Transverse colon (tissue), 4 donors: ENCODE measurements around the gene SIGMAR1. TPM values are rescaled to one million over a fixed set of nuclear protein-coding genes. Genes with fewer than 3 reads are reported as not detected.

Experiments
- DNase-seq: peaks from one replicate; pipeline ENCODE4 v3.0.0-alpha.2; 2019
- H3K27ac ChIP-seq, 4 donors: fragments of 200-600 bp; sonication (generic); 2 replicates each; pipeline ENCODE4 v1.5.1; 2016 to 2018; ENCODE audit warnings: inconsistent platforms in 4 of 4
- H3K27me3 ChIP-seq: fragments of 200-600 bp; sonication (generic); 2 replicates; pipeline ENCODE4 v1.5.1; 2017; ENCODE audit warnings: inconsistent platforms
- H3K36me3 ChIP-seq, 4 donors: fragments of 200-600 bp; sonication (generic); 2 replicates each; pipeline ENCODE4 v1.5.1; 2017 to 2019; ENCODE audit warnings: inconsistent platforms in 4 of 4
- H3K4me1 ChIP-seq, 4 donors: fragments of 200-600 bp; sonication (generic); 2 replicates each; pipeline ENCODE4 v1.5.1; 2017 to 2020; ENCODE audit warnings: inconsistent platforms in 4 of 4
- H3K4me3 ChIP-seq, 4 donors: fragments of 200-600 bp; sonication (generic); 1 replicate in 1 of 4; 2 replicates in 3 of 4; pipeline versions ENCODE4 v1.5.1 to v1.6.1; 2017 to 2019; ENCODE audit warnings: inconsistent platforms in 4 of 4
- H3K9me3 ChIP-seq, 2 donors: fragments of 200-600 bp; sonication (generic); 2 replicates each; pipeline ENCODE4 v1.5.1; 2017 to 2019; ENCODE audit warnings: inconsistent platforms in 2 of 2
- CTCF ChIP-seq, 5 experiments: fragments of 200-600 bp in 3 of 5; fragments of 450-650 bp in 2 of 5; sonication (generic) in 3 of 5; IDR thresholded peaks; 1 replicate in 2 of 5; 2 replicates in 3 of 5; pipeline ENCODE4 v1.5.1; 2016 to 2017; ENCODE audit warnings: antibody characterized with exemption in 5 of 5, inconsistent platforms in 3 of 5, mild to moderate bottlenecking in 2 of 5, moderate library complexity in 1 of 5
- EP300 ChIP-seq: sonication (generic); formaldehyde crosslinking; IDR thresholded peaks from one replicate; pipeline ENCODE4 v1.6.1; 2017; ENCODE audit warnings: antibody characterized with exemption, low read depth
- POLR2A ChIP-seq: fragments of 450-650 bp; IDR thresholded peaks from one replicate; pipeline ENCODE4 v1.6.1; 2016; ENCODE audit warnings: antibody characterized with exemption, mild to moderate bottlenecking, moderate library complexity
- POLR2AphosphoS5 ChIP-seq, 3 donors: sonication (generic); formaldehyde crosslinking; IDR thresholded peaks; one replicate each; pipeline ENCODE4 v1.6.1; 2016; ENCODE audit warnings: antibody characterized with exemption in 3 of 3
- WGBS, 2 donors: methylation state at CpG; one replicate each; pipeline ENCODE4 v1.1.5; 2018; ENCODE audit warnings: low coverage in 1 of 2; 5-methylcytosine and 5-hydroxymethylcytosine counted together
- in situ Hi-C, 4 donors: fragments of 200-750 bp; cut with MboI; loops; one replicate each; pipeline versions ENCODE4 v1.15.0 to v1.15.1; 2017; ENCODE audit warnings: low sequenced_read_pairs in 3 of 4, low pct_ligation_motif_present in 1 of 4, low pct_unique_long_range_greater_than_20kb in 1 of 4
- intact Hi-C: fragments of 100-400 bp; cut with DNase I; formaldehyde crosslinking; loops from one replicate; pipeline ENCODE4 v1.15.1; 2023; ENCODE audit warnings: low total_unique reads
- total RNA-seq, 4 donors: library from RNA; depleted of rRNA; stranded (reverse); fragments of >200 nt; gene quantifications; one replicate each; pipeline ENCODE4 v1.1.0, GENCODE V29; 2016

The SIGMAR1 gene
- total RNA-seq, 4 donors from 2014 or later: 45.6 to 102 (median 62.6) TPM

- Histone ChIP-seq H3K27ac (peak within 1 kb of the TSS in 2 of 4 donors; percentile 7 to 54), H3K4me1 (peaks cover 14 to 50% (median 33%) of the 10 kb centered on the region in 4 donors), H3K36me3 (no peaks in the 10 kb centered on the region), H3K9me3 (no peaks in the 10 kb centered on the region), H3K4me3 (peak within 1 kb of the TSS; percentile 35 to 59 (median 40)), H3K27me3 (peaks cover 95% of the 10 kb centered on the region)
- WGBS, 2 donors: 2% methylated on average over 53 of the region's 104 CpGs; no CpG with 5 or more reads in 1 of the 2 donors
- no peak for DNase-seq
- intact Hi-C loops: loop anchor here (10.0 kb wide), 2 partner anchors 85 to 255 kb away; no protein-coding TSS in a partner anchor
- no peak for TF ChIP-seq EP300
- TF ChIP-seq POLR2AphosphoS5 (IDR thresholded peaks at IDR 0.05): no peak
- no peak for TF ChIP-seq POLR2A
- TF ChIP-seq CTCF (IDR thresholded peaks at IDR 0.05): no peak
- in situ Hi-C loops: loop anchor here in 1 of 4 donors (10.0 kb wide), 1 partner anchor 45 kb away; no protein-coding TSS in a partner anchor
Measured at GRCh38 chr9:34589636-34590380, 47.8 kb downstream of the SIGMAR1 start, which contains the start of gene CNTFR. Gene CNTFR, minus strand, starts transcription at chr9:34589724. Its CDS starts 20,743 bp downstream, at chr9:34568981.

- Histone ChIP-seq H3K9me3 (no peaks in the 10 kb centered on the region), H3K36me3 (no peaks in the 10 kb centered on the region), H3K4me1 (peaks cover 14 to 49% (median 33%) of the 10 kb centered on the region in 4 donors), H3K27ac (no peak overlapping the region), H3K4me3 (peak overlapping the region in 3 of 4 donors; percentile 38 to 59 (median 41)), H3K27me3 (peaks cover 99% of the 10 kb centered on the region)
- in situ Hi-C loops (no loop called here), intact Hi-C loops (loop anchor here (10.0 kb wide), 1 partner anchor 84 kb away; no protein-coding TSS in a partner anchor)
- 5 to 11% methylated on average over 4 to 62 of the region's 86 CpGs for WGBS, 2 donors
- no peak for TF ChIP-seq POLR2A
- TF ChIP-seq CTCF (IDR thresholded peaks at IDR 0.05): no peak
- no peak for TF ChIP-seq POLR2AphosphoS5 (IDR thresholded peaks at IDR 0.05)
- TF ChIP-seq EP300: no peak
- no peak for DNase-seq
Measured at GRCh38 chr9:34588671-34589635, 48.6 kb downstream of the SIGMAR1 start.

GRCh38 chr9:34587271-34587670, 50.3 kb downstream of the SIGMAR1 start:
- H3K27me3 ChIP-seq: peaks cover 94% of the 10 kb centered on the region
- TF ChIP-seq POLR2A (no peak), POLR2AphosphoS5 (IDR thresholded peaks at IDR 0.05) (no peak), CTCF (IDR thresholded peaks at IDR 0.05) (no peak), EP300 (no peak)
- H3K9me3 ChIP-seq: no peaks in the 10 kb centered on the region
- intact Hi-C loops (loop anchor here (10.0 kb wide), 1 partner anchor 82 kb away; no protein-coding TSS in a partner anchor), in situ Hi-C loops (no loop called here)
- H3K4me3 ChIP-seq: no peak overlapping the region
- H3K36me3 ChIP-seq: no peaks in the 10 kb centered on the region
- WGBS, 2 donors: 88% methylated on average over 2 of the region's 2 CpGs; no CpG with 5 or more reads in 1 of the 2 donors
- DNase-seq: no peak
- no peak overlapping the region for H3K27ac ChIP-seq
- peaks cover 14 to 35% (median 29%) of the 10 kb centered on the region in 4 donors for H3K4me1 ChIP-seq
